Natural killer cell (primary cell): ENCODE data around the gene EPHA4. TPM values are rescaled to one million over a fixed set of nuclear protein-coding genes. Genes with fewer than 3 reads are reported as not detected.

Experiments
- ATAC-seq, 3 donors: fragments of 150-1000 bp in 2 of 3; fragments of 200-7000 bp in 1 of 3; cut with Tn5 transposase; 1 replicate in 1 of 3; 2 replicates in 2 of 3; pipeline ENCODE4 v1.10.0; 2021; ENCODE audit warnings: mild to moderate bottlenecking in 2 of 3, moderate library complexity in 2 of 3
- DNase-seq, 2 donors: peaks; one replicate each; pipeline versions ENCODE4 v3.0.0 to v3.0.0-alpha.2; 2013 to 2021; ENCODE audit warnings: mixed read lengths in 1 of 2
- H3K27ac ChIP-seq: one replicate; pipeline ENCODE4 v1.5.1; 2013; ENCODE audit warnings: mild to moderate bottlenecking, low read length
- H3K27me3 ChIP-seq: one replicate; pipeline ENCODE4 v1.6.1; 2013; ENCODE audit warnings: low read length; ENCODE audit not compliant: control insufficient read depth, insufficient read depth
- H3K36me3 ChIP-seq: one replicate; pipeline ENCODE4 v1.6.1; 2013; ENCODE audit warnings: low read length; ENCODE audit not compliant: control insufficient read depth, insufficient read depth
- H3K4me1 ChIP-seq: one replicate; pipeline ENCODE4 v1.6.1; 2013; ENCODE audit warnings: low read length; ENCODE audit not compliant: control insufficient read depth, insufficient read depth
- H3K4me3 ChIP-seq: one replicate; pipeline ENCODE4 v1.5.1; 2013; ENCODE audit warnings: low read length
- H3K9me3 ChIP-seq: one replicate; pipeline ENCODE4 v1.6.1; 2013; ENCODE audit warnings: low read length; ENCODE audit not compliant: control insufficient read depth, insufficient read depth
- H3K27ac Mint-ChIP-seq, 2 donors: one replicate each; pipeline ENCODE4 v1.8.0; 2022; ENCODE audit warnings: mild to moderate bottlenecking in 2 of 2, mixed read lengths in 2 of 2, moderate library complexity in 1 of 2
- H3K27me3 Mint-ChIP-seq, 2 donors: one replicate each; pipeline ENCODE4 v1.8.0; 2022; ENCODE audit warnings: low read depth in 2 of 2, mixed read lengths in 2 of 2
- H3K36me3 Mint-ChIP-seq: one replicate; pipeline ENCODE4 v1.8.0; 2022; ENCODE audit warnings: mixed read lengths
- H3K4me1 Mint-ChIP-seq, 2 donors: one replicate each; pipeline ENCODE4 v1.8.0; 2022; ENCODE audit warnings: mixed read lengths in 2 of 2
- H3K4me3 Mint-ChIP-seq: one replicate; pipeline ENCODE4 v1.8.0; 2022; ENCODE audit warnings: mild to moderate bottlenecking, moderate library complexity, mixed read lengths
- H3K9me3 Mint-ChIP-seq, 2 donors: one replicate each; pipeline ENCODE4 v1.8.0; 2022; ENCODE audit warnings: mixed read lengths in 2 of 2
- CTCF ChIP-seq: fragments of 200-600 bp; IDR thresholded peaks from one replicate; pipeline ENCODE4 v1.8.0; 2022; ENCODE audit warnings: antibody characterized with exemption
- WGBS: methylation state at CpG from one replicate; pipeline ENCODE4 v1.1.7; 2013; ENCODE audit warnings: missing lambda C conversion rate; ENCODE audit not compliant: insufficient coverage; 5-methylcytosine and 5-hydroxymethylcytosine counted together
- intact Hi-C: fragments of 100-400 bp; cut with micrococcal nuclease; formaldehyde crosslinking; loops from one replicate; pipeline ENCODE4 v1.14.2; 2022
- total RNA-seq, 4 donors: library from RNA; stranded (reverse); fragments of 120-200 nt in 1 of 4; gene quantifications; one replicate each; pipeline versions ENCODE4 v1.2.3 to v1.2.4, GENCODE V29; 2013 to 2022

EPHA4 gene
- total RNA-seq, 3 donors from 2014 or later (not counting 1 experiment from before 2014, with no cell fraction given) = 27.2 to 48.6 (median 44.7) TPM

- no peak for DNase-seq
- H3K27me3 Mint-ChIP-seq = peaks cover 19 to 22% of the 10 kb centered on the region in 2 donors
- no peaks in the 10 kb centered on the region for H3K9me3 Mint-ChIP-seq
- no peaks in the 10 kb centered on the region for H3K36me3 Mint-ChIP-seq
- Histone ChIP-seq H3K4me3 (no peak overlapping the region), H3K27ac (no peak overlapping the region), H3K27me3 (peaks cover 4% of the 10 kb centered on the region), H3K9me3 (no peaks in the 10 kb centered on the region), H3K36me3 (peaks cover 1% of the 10 kb centered on the region), H3K4me1 (peaks cover 43% of the 10 kb centered on the region)
- TF ChIP-seq CTCF = no peak
- WGBS = 47% methylated on average over 12 of the region's 14 CpGs
- peak overlapping the region; percentile 58 to 96 for H3K27ac Mint-ChIP-seq
- H3K4me3 Mint-ChIP-seq = peak overlapping the region; percentile 28
- no peak for ATAC-seq
- peaks cover 35 to 71% of the 10 kb centered on the region in 2 donors for H3K4me1 Mint-ChIP-seq
- intact Hi-C loops = no loop called here
Measured at GRCh38 chr2:221569425-221569845, 2.7 kb downstream of the EPHA4 start.

- WGBS = 94% methylated on average over 3 of the region's 3 CpGs
- peaks cover 1% of the 10 kb centered on the region for H3K36me3 ChIP-seq
- no peaks in the 10 kb centered on the region for H3K9me3 ChIP-seq
- peaks cover 10 to 12% of the 10 kb centered on the region in 2 donors for H3K27me3 Mint-ChIP-seq
- TF ChIP-seq CTCF = no peak
- no peak overlapping the region for H3K27ac ChIP-seq
- H3K4me1 ChIP-seq = peaks cover 35% of the 10 kb centered on the region
- H3K27me3 ChIP-seq = no peaks in the 10 kb centered on the region
- H3K4me3 Mint-ChIP-seq = no peak overlapping the region
- ATAC-seq (no peak), DNase-seq (no peak)
- H3K4me3 ChIP-seq = no peak overlapping the region
- peaks cover 8% of the 10 kb centered on the region for H3K36me3 Mint-ChIP-seq
- intact Hi-C loops = no loop called here
- H3K27ac Mint-ChIP-seq = peak overlapping the region in 1 of 2 donors; percentile 58
- peaks cover 34 to 72% of the 10 kb centered on the region in 2 donors for H3K4me1 Mint-ChIP-seq
- no peaks in the 10 kb centered on the region for H3K9me3 Mint-ChIP-seq
Measured at GRCh38 chr2:221568299-221568698, 3.8 kb downstream of the EPHA4 start.

GRCh38 chr2:221567809-221568208, 4.3 kb downstream of the EPHA4 start:
- Mint-ChIP-seq H3K36me3 (peaks cover 8% of the 10 kb centered on the region), H3K27ac (no peak overlapping the region), H3K27me3 (peaks cover 10 to 12% of the 10 kb centered on the region in 2 donors), H3K4me1 (peaks cover 34 to 74% of the 10 kb centered on the region in 2 donors), H3K4me3 (no peak overlapping the region), H3K9me3 (no peaks in the 10 kb centered on the region)
- Histone ChIP-seq H3K27me3 (no peaks in the 10 kb centered on the region), H3K36me3 (peaks cover 1% of the 10 kb centered on the region), H3K4me3 (no peak overlapping the region), H3K4me1 (peaks cover 30% of the 10 kb centered on the region), H3K9me3 (no peaks in the 10 kb centered on the region), H3K27ac (no peak overlapping the region)
- TF ChIP-seq CTCF = no peak
- ATAC-seq (no peak), DNase-seq (no peak)
- intact Hi-C loops = no loop called here
- WGBS = no CpG with 5 or more reads among the region's 1 CpG

- ATAC-seq (no peak), DNase-seq (no peak)
- Histone ChIP-seq H3K4me3 (no peak overlapping the region), H3K9me3 (no peaks in the 10 kb centered on the region), H3K27me3 (no peaks in the 10 kb centered on the region), H3K4me1 (peaks cover 26% of the 10 kb centered on the region), H3K27ac (no peak overlapping the region), H3K36me3 (peaks cover 1% of the 10 kb centered on the region)
- Mint-ChIP-seq H3K36me3 (peaks cover 8% of the 10 kb centered on the region), H3K4me3 (no peak overlapping the region), H3K4me1 (peaks cover 34 to 71% of the 10 kb centered on the region in 2 donors), H3K9me3 (no peaks in the 10 kb centered on the region), H3K27me3 (peaks cover 10 to 12% of the 10 kb centered on the region in 2 donors), H3K27ac (no peak overlapping the region)
- 95% methylated on average over 3 of the region's 3 CpGs for WGBS
- no peak for TF ChIP-seq CTCF
- intact Hi-C loops = no loop called here
Measured at GRCh38 chr2:221567231-221567760, 4.8 kb downstream of the EPHA4 start.
